COR-L47 (cell line): ENCODE measurements around the gene EPHX1.
"Not testable (repeated sequence)": the region's sequence is repeated elsewhere in the genome, so short reads cannot be mapped to it uniquely, and the experiment has no call there.

Source experiments
- DNase-seq: peaks from one replicate; lab custom pipeline; 2025; lab: John Stamatoyannopoulos, UW

The EPHX1 gene

DNA sequence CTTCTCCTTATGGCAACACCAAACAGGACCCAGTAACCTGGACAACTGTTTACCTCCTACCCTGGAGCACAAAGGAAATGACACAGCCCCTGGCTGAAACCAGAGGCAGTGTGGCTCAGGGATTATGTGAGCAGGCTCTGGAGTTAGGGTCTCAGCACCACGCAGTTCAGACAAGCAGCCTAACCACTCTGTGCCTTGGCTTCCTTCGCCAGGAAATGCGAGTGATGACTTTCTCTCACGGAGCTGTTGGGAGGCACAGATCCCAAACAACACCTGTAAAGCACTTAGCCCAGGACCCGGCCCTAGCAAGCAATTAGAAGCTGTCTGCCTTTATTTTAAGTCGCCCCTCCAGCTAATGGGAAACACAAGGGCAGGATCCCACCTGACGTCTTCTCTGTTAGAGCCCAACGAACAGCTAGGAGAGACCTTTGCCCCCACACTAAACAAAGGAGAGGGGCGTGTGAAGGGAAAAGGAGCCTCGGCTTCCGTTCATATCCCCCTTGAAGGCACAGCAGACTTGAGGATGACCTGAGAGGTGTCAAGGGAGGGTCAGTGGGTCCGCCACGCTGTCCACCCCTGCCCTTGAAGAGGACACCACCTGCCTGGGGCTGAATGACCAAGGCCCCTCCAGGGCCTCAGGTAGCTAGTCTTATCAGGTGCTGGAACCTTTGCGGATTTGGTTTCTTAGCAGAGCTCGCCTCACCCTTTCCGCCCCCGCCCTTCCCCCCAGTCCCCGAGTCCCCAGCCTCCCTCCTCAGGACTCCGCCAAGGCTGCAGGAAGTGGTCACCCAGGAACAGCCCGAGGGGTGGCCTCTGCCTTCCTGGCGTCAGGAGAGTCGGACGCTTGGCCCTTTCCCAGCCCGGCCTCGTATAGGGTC lies 71.4 kb downstream of the EPHX1 start:
- no peak for DNase-seq

DNA sequence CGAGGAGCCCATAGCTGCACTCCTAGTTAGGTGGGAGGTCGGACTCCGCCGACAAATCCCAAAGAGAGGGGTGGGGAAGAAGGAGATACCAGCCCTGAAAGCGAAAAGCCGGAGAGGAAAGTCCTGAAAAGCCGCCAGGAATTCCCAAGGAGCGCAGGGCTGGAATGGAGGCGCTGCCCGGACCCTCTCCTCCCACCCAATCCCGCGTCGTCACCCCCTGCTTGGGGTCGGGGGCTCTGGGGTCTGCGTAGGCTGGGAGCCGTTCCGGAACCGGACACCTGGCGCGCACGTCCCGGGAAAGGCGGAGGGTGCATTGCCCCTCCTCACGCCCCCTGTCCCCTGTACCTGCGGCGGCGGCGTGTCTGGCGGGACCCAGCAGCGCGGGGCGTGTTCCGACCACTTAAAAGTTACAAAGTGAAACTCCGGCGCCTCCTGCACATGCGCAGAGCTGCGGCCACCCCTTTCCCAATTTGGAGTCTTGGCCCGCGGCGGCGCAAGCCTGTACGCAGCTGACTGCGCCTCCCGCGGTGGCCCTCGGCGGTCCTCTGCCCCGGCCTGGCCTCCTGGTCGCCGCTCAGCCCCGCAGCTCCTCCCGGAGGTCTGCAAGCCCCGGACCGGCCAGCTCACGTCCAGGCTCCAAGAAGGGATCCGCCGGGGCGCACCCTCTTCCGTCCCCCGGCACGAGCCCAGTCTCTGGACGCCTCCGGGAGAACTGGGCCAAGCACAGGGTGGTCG lies 72.2 kb downstream of the EPHX1 start, which contains the start of gene TMEM63A:
TSS of gene TMEM63A (minus strand) at position 422 of the 735 bp plus-strand sequence. CDS start 4,800 bp downstream, outside the sequence.
- DNase-seq: no peak

DNA sequence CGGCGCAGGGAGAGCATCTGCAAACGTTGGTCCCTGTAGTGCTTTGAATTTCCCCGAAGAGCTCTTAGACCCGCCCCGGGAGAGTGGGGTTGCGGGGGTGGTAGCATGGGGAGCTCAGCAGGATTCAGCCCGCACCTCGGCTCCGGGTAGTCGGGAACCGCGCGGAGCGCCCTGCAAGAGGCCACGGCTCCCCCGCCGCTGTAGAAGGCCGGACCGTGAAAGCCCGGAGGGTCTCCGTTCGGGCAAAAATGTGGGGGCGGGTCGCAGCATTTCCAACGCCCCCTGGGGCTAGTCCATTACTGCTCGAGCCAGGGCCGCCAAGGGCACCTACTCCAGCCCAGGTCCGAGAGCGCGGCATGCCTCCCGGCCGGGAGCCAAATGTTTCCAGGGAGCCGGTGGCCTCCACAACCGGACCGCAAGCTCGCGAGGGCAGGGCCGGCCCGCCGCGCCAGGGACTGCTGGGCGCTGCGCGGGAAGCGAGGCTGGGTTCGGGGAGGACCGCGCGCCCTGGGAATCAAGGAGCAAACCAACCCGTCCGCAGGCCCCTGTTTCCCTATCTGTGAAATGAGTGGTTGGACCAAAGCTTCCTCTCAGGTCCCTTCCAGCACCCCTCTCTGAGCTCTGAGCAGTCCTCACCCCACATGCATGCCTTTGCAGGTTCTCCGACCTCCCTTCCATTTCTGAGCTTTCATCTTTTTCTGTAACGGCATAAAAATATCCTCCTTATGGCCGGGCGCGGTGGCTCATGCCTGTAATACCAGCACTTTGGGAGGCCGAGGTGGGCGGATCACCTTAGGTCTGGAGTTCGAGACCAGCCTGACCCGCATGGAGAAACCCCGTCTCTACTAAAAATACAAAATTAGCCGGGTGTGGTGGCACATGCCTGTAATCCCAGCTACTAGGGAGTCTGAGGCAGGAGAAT lies 73.0 kb downstream of the EPHX1 start:
- DNase-seq: no peak

DNA sequence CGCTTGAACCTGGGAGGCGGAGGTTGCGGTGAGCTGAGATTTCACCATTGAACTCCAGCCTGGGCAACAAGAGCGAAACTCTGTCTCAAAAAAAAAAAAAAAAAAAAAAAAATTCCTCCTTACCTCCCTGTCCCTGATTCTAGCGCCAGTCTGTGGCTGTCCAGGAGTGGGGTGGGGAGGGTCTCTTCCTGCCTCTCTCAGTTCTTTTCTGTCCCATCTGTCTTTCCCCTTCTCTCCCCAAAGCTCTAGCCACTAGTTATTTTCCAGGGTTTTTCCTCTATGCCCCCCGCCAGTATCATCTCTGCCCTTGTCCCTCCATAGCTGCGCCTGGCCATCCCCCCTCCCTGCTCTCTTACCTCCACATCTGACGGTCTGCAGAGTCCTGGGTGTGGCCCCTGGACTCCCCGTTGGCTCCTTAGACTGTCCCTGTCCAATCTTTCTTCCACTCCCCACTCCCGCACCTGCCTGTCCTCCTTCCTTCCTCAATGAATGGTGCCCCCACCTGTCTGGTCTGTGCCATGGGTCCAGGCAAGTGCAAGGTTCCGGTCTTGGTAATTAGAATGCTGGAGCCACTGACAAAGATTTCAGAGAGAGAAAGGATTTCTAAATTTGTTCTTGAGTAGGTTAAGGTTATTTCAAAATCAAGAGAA lies 73.8 kb downstream of the EPHX1 start:
- DNase-seq: no peak

DNA sequence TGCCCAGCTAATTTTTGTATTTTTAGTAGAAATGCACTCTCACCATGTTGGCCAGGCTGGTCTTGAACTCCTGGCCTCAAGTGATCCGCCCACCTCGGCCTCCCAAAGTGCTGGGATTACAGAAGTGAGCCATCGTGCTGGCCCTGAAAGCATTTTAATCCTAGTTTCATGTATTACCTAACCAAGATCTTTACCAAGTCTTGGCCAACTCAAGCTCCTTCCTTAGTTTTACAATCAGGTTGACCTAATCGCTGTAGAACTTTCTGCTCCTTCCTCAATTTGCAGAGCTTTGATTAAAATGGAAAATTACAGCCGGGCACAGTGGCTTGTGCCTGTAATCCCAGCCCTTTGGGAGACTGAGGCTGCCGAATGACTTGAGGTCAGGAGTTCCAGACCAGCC lies 75.4 kb downstream of the EPHX1 start:
- DNase-seq: no peak

DNA sequence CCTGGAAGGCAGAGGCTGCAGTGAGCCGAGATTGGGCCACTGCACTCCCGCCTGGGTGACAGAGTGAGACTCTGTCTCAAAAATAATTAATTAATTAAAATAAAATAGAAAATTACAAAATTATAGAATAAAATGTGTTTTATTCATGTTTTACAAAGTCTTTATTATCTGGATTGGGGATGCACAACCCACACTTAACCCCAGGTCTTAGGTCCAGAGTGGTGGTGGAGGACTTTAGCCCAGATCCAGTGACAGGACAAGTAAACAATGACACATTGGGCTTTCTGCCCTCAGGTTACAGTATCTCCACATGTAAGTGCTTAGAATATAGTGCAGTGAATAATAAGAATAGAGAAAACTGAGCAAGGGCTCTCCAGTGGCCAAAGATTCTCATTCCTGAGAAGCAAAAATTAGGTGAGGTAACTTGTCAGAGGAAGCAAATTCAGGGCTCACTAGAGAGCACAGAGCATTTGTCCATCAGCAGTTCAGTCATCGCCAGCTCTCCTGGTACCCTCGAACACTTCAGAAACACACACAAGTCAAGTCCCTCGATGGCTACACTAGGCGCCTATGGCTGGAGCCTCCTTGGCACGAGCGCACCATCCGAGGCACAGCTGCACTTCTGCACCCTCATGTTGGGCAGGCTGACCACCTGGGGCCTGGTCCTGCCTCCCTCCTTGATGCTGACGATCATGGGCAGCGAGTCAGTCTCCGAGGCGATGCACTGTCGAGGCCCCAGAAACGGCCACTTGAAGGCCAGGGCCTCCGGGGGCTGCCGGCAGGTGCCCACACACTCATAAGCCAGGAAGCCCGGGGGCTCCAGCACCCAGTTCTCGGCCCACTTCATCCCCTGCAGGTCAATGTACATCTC lies 76.5 kb downstream of the EPHX1 start:
- no peak for DNase-seq

DNA sequence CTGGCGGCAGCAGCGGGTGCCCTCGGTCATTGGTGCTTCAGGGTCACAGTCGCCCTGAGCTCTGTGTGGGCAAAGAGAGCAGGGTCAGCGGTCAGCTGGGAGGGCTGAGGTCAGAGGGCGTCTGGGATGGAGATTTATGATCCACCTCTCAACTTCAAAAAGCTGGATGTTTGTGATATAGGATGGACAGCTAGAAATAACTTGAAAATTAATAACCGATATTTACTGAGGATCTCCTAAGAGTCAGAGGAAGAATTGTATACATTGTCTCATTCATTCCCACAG lies 77.0 kb downstream of the EPHX1 start:
- no peak for DNase-seq

DNA sequence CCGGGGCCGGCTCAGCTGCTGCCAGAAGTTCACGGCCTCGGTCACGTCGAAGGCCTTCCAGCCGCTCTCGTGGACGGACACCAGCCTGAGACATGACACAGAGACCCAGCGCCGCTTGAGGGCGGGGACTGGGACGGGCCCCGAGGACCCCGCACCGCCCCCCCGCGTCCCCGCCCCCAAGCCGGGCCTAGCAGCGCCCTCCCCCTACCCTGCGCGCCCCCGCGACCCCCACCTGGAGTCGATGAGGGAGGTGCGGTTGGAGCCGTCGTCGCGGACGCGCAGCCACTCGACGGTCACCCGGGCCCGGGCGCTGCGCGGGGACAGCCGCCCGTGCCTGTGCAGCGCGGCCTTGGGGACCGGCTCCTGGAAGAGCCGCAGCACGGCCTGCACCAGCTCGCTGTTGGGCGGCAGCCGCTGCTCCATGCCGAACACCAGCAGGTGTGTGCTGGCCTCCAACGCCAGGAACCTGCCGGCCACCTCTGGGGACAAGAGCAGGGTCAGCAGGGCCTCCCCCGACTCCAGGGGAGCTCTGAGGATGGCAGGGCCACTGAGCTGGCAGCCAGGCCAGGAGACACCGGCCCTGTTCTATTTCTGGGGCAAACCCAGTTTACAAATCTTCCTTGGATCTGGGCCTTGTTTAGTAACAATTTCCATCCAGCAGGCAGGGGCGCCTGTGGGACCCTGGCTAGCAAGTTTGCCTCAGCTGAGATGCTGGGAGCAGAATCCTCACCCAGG lies 77.8 kb downstream of the EPHX1 start:
- DNase-seq: not testable (repeated sequence)

DNA sequence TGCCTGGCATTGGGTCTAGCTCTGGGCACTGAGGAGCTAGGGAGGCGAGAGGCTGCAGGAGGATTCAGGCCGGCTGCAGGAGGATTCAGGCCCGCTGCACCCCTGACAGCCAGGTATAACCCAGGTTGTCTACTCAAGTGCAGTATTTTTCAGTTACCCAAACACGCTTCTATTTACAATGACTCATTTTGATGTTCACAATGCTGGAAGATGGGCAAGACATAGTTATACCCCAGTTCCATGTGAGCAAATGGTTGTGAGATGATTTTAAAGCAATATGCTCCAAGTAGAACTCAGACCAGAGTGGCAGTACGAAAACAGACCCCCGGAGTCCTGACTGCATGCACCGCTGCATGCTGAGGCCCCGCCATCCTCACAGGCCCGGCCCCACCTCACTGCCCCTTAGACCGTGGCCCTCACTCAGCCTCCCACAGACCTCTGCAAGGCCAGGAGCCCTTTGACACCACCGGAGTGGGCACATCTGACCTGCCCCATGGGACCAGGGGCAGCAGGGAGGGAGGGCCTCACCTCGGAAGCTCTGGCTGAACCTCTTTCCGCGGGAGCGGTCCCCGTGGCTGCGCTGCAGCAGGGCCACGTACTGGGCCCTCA lies 78.5 kb downstream of the EPHX1 start:
- no peak for DNase-seq

DNA sequence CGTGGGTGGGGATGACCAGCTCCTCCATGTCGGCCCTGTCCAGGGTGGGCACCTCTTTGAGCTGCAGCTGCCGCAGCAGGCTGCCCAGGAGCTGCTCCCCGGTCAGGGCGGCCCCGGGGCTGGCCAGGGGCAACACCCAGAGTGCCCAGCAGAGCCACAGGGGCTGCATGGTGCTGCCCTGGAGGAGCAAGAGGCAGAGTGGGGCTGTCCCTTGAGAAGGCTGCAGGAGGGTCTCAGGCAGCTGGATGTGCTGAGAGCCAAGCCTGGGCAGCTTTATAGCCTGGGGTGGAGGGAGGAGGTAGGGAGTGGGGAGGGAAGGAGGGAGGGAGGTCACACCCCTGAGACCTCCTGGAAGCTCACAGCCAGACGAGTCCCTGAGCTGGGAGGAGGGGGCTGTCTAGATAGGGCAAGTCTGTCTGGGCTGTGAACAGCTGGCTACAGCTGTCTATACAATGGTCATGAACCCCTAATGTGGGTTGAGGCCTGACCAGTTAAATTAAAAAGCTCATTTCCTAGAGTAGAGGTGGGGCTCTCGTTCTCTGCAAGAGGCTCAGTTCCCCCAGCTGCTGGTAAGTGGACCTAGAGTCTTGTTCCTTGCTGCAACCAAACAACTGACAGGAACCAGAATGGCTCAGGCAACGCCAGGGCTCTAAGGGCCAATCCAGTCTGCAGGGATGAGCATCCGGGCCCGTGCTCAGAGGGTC lies 79.1 kb downstream of the EPHX1 start, which contains the start of gene LEFTY1:
TSS of gene LEFTY1 (minus strand) at position 249 of the 704 bp plus-strand sequence. CDS start at position 169, 80 bp downstream.
- DNase-seq: no peak

DNA sequence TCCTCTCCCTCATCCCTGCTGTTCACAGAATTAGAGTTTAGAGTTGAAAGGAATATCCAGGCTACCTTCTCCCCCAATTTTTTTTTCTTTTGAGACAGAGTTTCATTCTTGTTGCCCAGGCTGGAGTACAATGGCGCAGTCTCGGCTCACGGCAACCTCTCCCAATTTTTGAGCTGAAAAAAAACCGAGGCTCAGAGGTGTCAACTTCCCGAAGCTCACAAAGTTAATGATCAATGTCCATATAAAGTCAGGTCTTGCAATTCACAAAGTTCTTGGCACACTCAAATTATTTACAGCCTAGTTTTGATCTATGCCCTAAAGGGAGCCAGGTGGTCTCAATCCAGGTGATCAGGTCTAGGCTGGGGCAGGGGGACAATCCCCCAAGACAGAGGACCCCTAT lies 79.8 kb downstream of the EPHX1 start:
- DNase-seq: no peak

DNA sequence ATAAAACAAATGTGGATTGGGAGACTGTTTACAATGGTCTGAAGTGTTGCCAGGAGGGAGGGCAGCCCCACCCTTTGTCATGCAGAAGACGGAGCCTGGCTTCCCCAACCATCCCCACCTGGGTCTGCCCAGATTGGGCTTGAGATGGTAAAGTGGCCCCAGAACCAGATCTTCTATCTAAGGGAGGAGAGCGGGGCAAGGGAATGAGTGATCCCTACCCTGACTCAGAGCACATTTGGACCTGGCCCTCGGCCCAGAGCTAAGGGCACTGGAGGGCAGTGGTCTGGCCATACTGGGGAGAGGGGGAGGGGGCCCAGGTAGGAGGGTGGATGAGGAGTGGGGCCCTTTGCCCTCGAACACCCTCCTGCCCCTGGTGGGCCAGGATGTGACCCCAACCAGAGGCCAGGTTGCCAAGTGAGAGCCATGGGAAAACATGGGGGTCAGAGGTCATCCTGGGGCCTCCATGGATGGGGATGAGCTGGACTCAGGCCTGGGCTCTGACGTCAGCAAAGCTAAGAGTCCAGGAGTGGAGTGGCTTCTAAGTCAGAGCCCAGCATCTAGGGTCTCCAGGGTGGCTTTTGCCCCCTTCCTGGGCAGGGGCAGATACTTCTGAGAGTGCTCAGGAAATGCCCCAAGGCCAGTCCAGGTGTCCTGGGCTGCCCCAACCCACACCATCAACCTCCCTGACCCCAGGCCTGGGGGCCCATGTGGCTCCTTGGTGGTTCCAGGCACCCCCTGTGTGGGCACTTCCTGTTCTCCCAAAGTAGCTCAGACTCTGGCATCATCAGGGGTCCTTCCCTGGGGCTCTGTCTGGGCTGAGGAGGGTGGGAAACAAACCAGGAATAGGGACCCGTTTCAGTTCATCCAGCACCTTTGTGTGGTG lies 80.7 kb downstream of the EPHX1 start:
- DNase-seq: no peak

DNA sequence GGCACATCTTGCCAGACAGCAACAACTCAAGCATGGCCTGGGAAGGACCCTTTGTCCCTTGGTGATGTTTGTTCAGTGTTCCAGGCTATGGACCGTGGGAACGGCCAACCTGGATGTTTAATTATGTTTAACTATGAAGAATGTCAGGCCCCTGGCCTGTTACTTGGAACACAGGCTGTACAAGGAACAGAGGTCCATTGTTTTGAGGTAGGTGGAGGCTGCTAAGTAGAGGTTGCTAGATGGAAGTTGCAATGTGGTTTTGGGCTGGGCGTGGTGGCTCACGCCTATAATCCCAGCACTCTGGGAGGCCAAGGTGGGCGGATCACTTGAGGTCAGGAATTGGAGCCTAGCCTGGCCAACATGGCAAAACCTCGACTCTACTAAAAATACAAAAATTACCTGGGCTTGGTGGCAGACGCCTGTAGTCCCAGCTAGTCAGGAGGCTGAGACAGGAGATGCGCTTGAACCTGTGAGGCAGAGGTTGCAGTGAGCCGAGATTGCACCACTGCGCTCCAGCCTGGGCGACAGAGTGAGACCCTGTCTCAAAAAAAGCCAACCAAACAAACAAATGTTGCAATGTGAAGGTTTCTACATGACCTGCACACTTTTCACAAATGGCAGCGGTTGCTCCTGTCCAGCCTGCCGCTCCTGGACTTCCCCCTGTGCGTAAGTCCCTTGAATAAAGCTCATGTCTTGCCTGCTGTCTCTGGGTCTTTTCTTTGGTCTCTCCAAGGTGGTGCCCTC lies 81.5 kb downstream of the EPHX1 start:
- no peak for DNase-seq

DNA sequence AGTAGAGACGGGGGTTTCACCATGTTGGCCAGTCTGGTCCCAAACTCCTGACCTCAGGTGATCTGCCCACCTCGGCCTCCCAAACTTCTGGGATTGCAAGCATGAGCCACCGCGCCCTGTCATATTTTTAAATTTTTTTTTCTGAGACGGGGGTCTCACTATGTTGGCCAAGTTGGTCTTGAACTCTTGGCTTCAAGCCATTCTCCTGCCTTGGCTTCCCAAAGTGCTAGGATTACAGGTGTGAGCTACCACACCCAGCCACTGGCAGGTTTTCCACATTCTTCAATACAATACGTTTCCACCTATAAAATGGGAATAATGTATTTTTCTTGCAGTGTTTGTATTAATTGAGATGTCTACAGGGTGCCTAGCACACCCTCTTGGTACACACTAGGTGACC lies 82.4 kb downstream of the EPHX1 start:
- no peak for DNase-seq
